ENCODE results near the gene VAT1L.

VAT1L gene

GRCh38 chr16:77874347-77874746, 86.0 kb downstream of the VAT1L start:
- no peak for DNase-seq

GRCh38 chr16:77876776-77877175, 88.4 kb downstream of the VAT1L start:
- DNase-seq = no peak

GRCh38 chr16:77877712-77878347, 89.5 kb downstream of the VAT1L start:
- DNase-seq = no peak

GRCh38 chr16:77881355-77882030, 93.1 kb downstream of the VAT1L start:
- DNase-seq = no peak

GRCh38 chr16:77882358-77882757, 94.0 kb downstream of the VAT1L start:
- no peak for DNase-seq

GRCh38 chr16:77885571-77886295, 97.4 kb downstream of the VAT1L start:
- DNase-seq = no peak

GRCh38 chr16:77888871-77889270, 100.5 kb downstream of the VAT1L start:
- no peak for DNase-seq

GRCh38 chr16:77890075-77890474, 101.7 kb downstream of the VAT1L start:
- no peak for DNase-seq

GRCh38 chr16:77894162-77894561, 105.8 kb downstream of the VAT1L start:
- DNase-seq = no peak

GRCh38 chr16:77895962-77896361, 107.6 kb downstream of the VAT1L start:
- DNase-seq = no peak

GRCh38 chr16:77896415-77897128, 108.2 kb downstream of the VAT1L start:
- no peak for DNase-seq

- no peak for DNase-seq
Observed at GRCh38 chr16:77897129-77897437, 108.7 kb downstream of the VAT1L start.

GRCh38 chr16:77897831-77898605, 109.7 kb downstream of the VAT1L start:
- no peak for DNase-seq

- no peak for DNase-seq
Observed at GRCh38 chr16:77898671-77899211, 110.4 kb downstream of the VAT1L start.

- no peak for DNase-seq
Observed at GRCh38 chr16:77899416-77899815, 111.1 kb downstream of the VAT1L start.

- no peak for DNase-seq
Observed at GRCh38 chr16:77905374-77905920, 117.1 kb downstream of the VAT1L start.

- DNase-seq = no peak
Observed at GRCh38 chr16:77910021-77910420, 121.7 kb downstream of the VAT1L start.

- no peak for DNase-seq
Observed at GRCh38 chr16:77912617-77913016, 124.3 kb downstream of the VAT1L start.

- DNase-seq = no peak
Observed at GRCh38 chr16:77913738-77914253, 125.4 kb downstream of the VAT1L start.

GRCh38 chr16:77916111-77916510, 127.7 kb downstream of the VAT1L start:
- DNase-seq = no peak

GRCh38 chr16:77917971-77918370, 129.6 kb downstream of the VAT1L start:
- no peak for DNase-seq

Measured in activated naive CD4-positive, alpha-beta T cell (primary cell).